ENCODE results near the gene FAM53B. TPM values are rescaled to one million over a fixed set of nuclear protein-coding genes. Genes with fewer than 3 reads are reported as not detected.

Gene FAM53B
- total RNA-seq, 1 donor from 2014 or later: 53.4 TPM

DNA sequence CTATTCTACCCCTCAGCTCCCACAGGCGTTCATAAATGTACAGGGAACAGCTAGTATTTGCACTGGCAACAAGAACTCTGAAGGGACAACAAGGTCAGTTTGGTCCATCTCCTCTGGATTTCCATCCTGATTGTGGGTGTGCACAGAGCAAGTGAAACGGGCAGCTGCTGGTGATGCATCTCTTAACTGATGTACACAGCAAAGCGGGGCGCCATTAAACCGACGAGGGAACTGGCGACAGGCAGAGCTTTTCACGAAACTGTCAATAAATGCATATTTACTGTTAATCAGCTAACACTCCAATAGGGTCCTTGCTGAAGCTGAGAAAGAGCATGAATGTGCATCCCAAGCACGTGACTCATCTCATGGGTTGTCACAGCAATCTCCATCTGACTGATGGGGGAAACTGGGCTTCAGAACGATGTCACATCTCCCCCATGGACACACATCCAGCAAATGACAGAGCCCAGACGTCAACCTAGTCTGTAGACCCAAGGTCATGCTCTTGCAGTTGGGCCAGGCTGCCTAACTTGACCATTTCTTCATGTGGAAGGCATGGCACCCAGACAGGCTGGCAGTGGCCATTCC lies 54.2 kb downstream of the FAM53B start:
- TF ChIP-seq, protein P1, sequence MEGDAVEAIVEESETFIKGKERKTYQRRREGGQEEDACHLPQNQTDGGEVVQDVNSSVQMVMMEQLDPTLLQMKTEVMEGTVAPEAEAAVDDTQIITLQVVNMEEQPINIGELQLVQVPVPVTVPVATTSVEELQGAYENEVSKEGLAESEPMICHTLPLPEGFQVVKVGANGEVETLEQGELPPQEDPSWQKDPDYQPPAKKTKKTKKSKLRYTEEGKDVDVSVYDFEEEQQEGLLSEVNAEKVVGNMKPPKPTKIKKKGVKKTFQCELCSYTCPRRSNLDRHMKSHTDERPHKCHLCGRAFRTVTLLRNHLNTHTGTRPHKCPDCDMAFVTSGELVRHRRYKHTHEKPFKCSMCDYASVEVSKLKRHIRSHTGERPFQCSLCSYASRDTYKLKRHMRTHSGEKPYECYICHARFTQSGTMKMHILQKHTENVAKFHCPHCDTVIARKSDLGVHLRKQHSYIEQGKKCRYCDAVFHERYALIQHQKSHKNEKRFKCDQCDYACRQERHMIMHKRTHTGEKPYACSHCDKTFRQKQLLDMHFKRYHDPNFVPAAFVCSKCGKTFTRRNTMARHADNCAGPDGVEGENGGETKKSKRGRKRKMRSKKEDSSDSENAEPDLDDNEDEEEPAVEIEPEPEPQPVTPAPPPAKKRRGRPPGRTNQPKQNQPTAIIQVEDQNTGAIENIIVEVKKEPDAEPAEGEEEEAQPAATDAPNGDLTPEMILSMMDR (IDR thresholded peaks at IDR 0.05; ENCODE audit: borderline replicate concordance): no peak
- Histone ChIP-seq H3K4me3 (no peak overlapping the region), H3K36me3 (peaks cover 21% of the 10 kb centered on the region), H3K9me3 (replicated peaks) (no peaks in the 10 kb centered on the region), H3K4me1 (peaks cover 98% of the 10 kb centered on the region), H3K27me3 (ENCODE audit: low read depth) (no peaks in the 10 kb centered on the region), H3K27ac (replicated peaks) (peak overlapping the region; percentile 90)
- intact Hi-C loops (cut with micrococcal nuclease): no loop called here
- no peak for DNase-seq

DNA sequence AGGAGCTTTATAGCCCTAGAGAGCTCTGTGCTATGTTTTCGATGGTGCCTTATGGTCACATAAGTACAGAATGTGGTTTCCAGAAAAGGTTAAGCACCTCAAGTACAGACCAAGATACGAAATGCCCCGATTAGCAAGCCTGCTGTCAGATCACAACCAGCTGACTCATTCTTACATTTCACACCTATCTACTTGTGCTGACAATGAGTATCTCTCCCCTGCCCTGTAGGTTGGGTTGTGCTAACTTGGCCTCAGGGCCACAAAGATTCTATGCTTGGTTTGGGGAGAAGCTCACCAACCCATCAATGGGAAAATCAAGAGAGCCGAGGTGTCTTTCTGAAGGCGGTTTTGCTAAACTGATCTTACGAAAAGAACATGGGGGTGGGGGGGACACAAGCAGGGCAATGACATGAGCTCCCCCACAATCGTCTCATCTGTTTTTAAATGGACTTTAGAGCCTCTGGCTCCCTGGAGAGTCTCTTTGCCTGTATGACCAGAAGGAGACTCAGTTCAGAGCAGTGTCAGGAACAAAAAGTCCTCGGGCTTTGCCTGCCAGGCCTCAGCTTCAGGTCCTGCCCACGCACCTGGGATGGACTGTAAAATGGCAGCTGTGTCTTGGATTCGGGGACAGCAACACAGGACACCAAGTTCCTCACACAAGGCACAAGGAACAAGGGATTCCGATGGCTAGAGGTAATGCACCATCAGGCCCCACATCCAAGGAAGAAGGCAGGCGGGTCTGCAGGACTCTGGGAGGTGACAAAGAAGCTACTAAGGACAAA lies 55.1 kb downstream of the FAM53B start:
- H3K4me1 ChIP-seq: peaks cover 98% of the 10 kb centered on the region
- no peak for DNase-seq
- TF ChIP-seq, protein P1 (IDR thresholded peaks at IDR 0.05; ENCODE audit: borderline replicate concordance): no peak
- peaks cover 15% of the 10 kb centered on the region for H3K36me3 ChIP-seq
- no peak overlapping the region for H3K4me3 ChIP-seq
- no peaks in the 10 kb centered on the region for H3K27me3 ChIP-seq (ENCODE audit: low read depth)
- H3K27ac ChIP-seq (replicated peaks): peak overlapping the region; percentile 90
- H3K9me3 ChIP-seq (replicated peaks): no peaks in the 10 kb centered on the region
- intact Hi-C loops (cut with micrococcal nuclease): no loop called here

DNA sequence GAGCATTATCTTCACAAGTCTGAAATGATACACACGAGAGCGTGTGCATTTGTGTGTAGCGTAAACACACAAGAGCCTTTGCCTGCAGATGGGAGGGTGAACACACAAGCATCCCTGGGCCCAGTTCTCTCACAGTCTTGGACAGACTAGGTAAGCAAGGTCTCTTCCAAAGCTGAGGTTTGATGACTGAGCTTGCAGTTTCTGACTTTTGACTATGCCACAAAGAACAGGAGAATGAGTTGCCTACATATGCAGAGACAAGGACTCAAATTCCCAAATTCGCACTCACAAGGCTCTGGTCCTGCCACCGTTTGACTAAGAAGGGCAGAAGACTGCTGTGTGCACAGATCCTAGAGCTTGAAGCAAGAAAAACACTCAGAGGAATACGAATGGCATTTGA lies 55.8 kb downstream of the FAM53B start:
- H3K36me3 ChIP-seq: peaks cover 15% of the 10 kb centered on the region
- DNase-seq: no peak
- H3K27ac ChIP-seq (replicated peaks): peak overlapping the region; percentile 90
- intact Hi-C loops (cut with micrococcal nuclease): no loop called here
- no peaks in the 10 kb centered on the region for H3K9me3 ChIP-seq (replicated peaks)
- TF ChIP-seq, protein P1 (IDR thresholded peaks at IDR 0.05; ENCODE audit: borderline replicate concordance): no peak
- H3K27me3 ChIP-seq (ENCODE audit: low read depth): no peaks in the 10 kb centered on the region
- H3K4me3 ChIP-seq: no peak overlapping the region
- peaks cover 98% of the 10 kb centered on the region for H3K4me1 ChIP-seq

DNA sequence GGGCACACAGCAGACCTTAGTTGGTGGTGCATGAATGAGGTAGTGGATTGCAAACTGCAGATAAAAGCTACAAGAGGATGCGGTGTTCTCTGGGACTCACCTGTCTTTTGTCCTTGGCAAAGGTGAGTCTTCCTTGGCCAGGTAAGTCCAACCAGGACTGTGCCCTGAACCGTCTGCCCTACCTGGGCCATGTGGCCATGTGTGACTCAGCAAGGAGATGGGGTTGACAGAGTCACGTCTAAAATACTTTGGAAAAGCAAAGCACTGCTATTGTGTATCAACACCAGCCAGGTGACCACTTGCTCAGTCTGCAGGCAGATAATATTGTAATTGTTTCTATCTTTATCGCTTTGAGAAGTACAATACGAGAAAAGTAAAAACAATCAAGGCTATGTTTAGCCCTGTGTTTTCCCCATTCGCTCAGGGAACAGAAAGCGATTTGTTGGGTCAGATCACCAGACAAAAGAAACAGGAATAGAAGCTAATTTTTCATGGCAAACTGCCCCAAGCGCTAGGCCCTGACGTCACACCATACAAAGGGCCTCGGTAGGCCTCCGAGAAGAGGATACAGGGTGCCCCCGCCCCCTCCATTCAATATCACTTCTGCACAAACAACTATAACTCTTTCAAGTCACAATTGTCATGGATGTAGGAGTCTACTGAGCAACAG lies 57.3 kb downstream of the FAM53B start:
- intact Hi-C loops (cut with micrococcal nuclease): no loop called here
- peak; percentile 59 for DNase-seq
- peak overlapping the region; percentile 8 for H3K4me3 ChIP-seq
- peak overlapping the region; percentile 90 for H3K27ac ChIP-seq (replicated peaks)
- H3K36me3 ChIP-seq: peaks cover 19% of the 10 kb centered on the region
- peaks cover 98% of the 10 kb centered on the region for H3K4me1 ChIP-seq
- TF ChIP-seq, protein P1 (IDR thresholded peaks at IDR 0.05; ENCODE audit: borderline replicate concordance): no peak
- H3K27me3 ChIP-seq (ENCODE audit: low read depth): no peaks in the 10 kb centered on the region
- no peaks in the 10 kb centered on the region for H3K9me3 ChIP-seq (replicated peaks)

DNA sequence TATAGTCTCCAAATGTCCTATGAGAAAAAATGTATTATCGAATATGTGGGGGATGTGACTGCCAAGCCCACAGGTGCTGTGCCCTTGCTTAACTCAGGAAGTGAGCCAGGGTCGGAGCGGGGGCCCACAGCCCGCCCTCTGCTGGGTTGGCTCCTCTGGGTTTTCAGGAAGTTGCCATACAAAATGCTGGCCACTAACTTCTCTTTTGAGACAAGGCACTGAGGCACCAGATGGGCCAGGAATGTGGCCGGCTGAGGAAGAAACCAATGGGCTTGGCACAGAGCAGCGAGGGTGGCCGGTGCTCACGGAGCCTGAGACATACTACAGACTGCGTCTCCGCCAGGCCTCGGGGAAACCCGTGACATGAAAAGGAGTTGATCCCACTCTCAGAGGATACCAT lies 58.9 kb downstream of the FAM53B start:
- peak overlapping the region; percentile 90 for H3K27ac ChIP-seq (replicated peaks)
- H3K4me1 ChIP-seq: peaks cover 100% of the 10 kb centered on the region
- TF ChIP-seq, protein P1 (IDR thresholded peaks at IDR 0.05; ENCODE audit: borderline replicate concordance): no peak
- no peaks in the 10 kb centered on the region for H3K27me3 ChIP-seq (ENCODE audit: low read depth)
- H3K4me3 ChIP-seq: no peak overlapping the region
- peak; percentile 57 for DNase-seq
- intact Hi-C loops (cut with micrococcal nuclease): no loop called here
- H3K9me3 ChIP-seq (replicated peaks): no peaks in the 10 kb centered on the region
- peaks cover 27% of the 10 kb centered on the region for H3K36me3 ChIP-seq
